Psoas muscle (tissue), 8 donors: ENCODE results near the gene IL17REL. TPM values are rescaled to one million over a fixed set of nuclear protein-coding genes. Genes with fewer than 3 reads are reported as not detected.

ENCODE experiments used
- ATAC-seq, 4 donors: fragments of 200-7000 bp; cut with Tn5 transposase; one replicate each; pipeline ENCODE4 v1.9.1; 2020; ENCODE audit warnings: moderate library complexity in 3 of 4, mild to moderate bottlenecking in 2 of 4
- DNase-seq, 2 donors: peaks; one replicate each; pipeline ENCODE4 v3.0.0-alpha.2; 2020
- H3K27ac ChIP-seq: fragments of 200-600 bp; one replicate; pipeline ENCODE4 v1.8.0; 2022
- H3K27me3 ChIP-seq, 3 donors: fragments of 200-600 bp in 1 of 3; one replicate each; pipeline versions ENCODE4 v1.6.1 to v1.8.0; 2013 to 2022; ENCODE audit warnings: low read length in 2 of 3, mild to moderate bottlenecking in 2 of 3, moderate library complexity in 1 of 3; ENCODE audit not compliant: insufficient read depth in 3 of 3
- H3K36me3 ChIP-seq, 2 donors: fragments of 200-600 bp in 1 of 2; one replicate each; pipeline versions ENCODE4 v1.6.1 to v1.8.0; 2013 to 2022; ENCODE audit warnings: low read depth in 1 of 2, mild to moderate bottlenecking in 1 of 2, moderate library complexity in 1 of 2; ENCODE audit not compliant: insufficient read depth in 1 of 2
- H3K4me1 ChIP-seq: fragments of 200-600 bp; one replicate; pipeline ENCODE4 v1.8.0; 2022
- H3K4me3 ChIP-seq: fragments of 200-600 bp; one replicate; pipeline ENCODE4 v1.8.0; 2022; ENCODE audit warnings: mild to moderate bottlenecking
- H3K9me3 ChIP-seq: fragments of 200-600 bp; one replicate; pipeline ENCODE4 v1.8.0; 2022
- WGBS, 3 donors: extraction: QIAGEN DNeasy Blood & Tissue Kit; methylation state at CpG; one replicate each; pipeline versions ENCODE4 v1.1.6 to v1.1.7; 2013; 5-methylcytosine and 5-hydroxymethylcytosine counted together
- intact Hi-C, 2 donors: fragments of 100-400 bp; cut with DNase I; formaldehyde crosslinking; loops; one replicate each; pipeline versions ENCODE4 v1.11.0 to v1.14.2; 2022
- polyA plus RNA-seq, 3 donors: library from polyadenylated mRNA; stranded (reverse); fragments of 200-250 nt; gene quantifications; one replicate each; pipeline ENCODE4 v1.2.3, GENCODE V29; 2013
- total RNA-seq, 4 donors: library from RNA; stranded (reverse); fragmentation: NEBNext Ultra II Directional in 2 of 4; extraction: Animal tissue kit (Norgen Biotek cat#: 25700) in 2 of 4; gene quantifications; one replicate each; pipeline versions ENCODE4 v1.2.1 to v1.2.4, GENCODE V29; 2021 to 2023
- TF ChIP-seq, protein P1 (sequence below): fragments of 200-600 bp; IDR thresholded peaks from one replicate; pipeline ENCODE4 v1.8.0; 2022; ENCODE audit warnings: antibody characterized with exemption
- donor health status: healthy with polysubstance abuse.
- donor health status: DM: no; HTN: no; CAD: no; lungs with moderate emphysema.
- donor health status: Bipolar disorder and iron deficiency.
- donor health status: healthy.
- donor health status: DM: yes; HTN: yes; CAD: no.
- donor health status: DM: no; HTN: no; CAD: no.
- donor health status: DM: no; HTN: no; CAD: no.
- donor health status: DM: yes; HTN: yes; CAD: no.

The IL17REL gene
- total and polyA plus RNA-seq, 7 donors: not detected

DNA sequence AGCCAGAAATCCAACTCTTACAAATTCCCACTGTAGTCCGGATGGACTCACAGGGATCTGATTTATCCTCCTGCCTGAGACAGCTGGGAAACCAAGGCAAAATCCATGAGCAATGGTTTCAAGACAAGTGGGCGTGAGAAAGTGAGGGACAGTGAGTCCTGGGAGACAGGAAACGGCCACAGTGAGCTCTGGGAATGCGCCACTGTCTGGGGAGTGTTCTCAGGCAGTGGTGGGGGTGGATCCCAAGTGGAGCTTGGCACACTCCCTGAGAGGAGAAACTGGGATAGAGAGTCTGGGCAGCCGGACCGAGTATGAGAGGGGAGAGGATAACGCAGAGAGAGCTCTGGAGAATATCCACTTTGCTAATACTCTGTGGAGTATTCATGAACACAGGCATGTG lies 9.8 kb downstream of the IL17REL start:
- no peak overlapping the region for H3K27ac ChIP-seq
- no peak overlapping the region for H3K4me3 ChIP-seq
- TF ChIP-seq, protein P1, sequence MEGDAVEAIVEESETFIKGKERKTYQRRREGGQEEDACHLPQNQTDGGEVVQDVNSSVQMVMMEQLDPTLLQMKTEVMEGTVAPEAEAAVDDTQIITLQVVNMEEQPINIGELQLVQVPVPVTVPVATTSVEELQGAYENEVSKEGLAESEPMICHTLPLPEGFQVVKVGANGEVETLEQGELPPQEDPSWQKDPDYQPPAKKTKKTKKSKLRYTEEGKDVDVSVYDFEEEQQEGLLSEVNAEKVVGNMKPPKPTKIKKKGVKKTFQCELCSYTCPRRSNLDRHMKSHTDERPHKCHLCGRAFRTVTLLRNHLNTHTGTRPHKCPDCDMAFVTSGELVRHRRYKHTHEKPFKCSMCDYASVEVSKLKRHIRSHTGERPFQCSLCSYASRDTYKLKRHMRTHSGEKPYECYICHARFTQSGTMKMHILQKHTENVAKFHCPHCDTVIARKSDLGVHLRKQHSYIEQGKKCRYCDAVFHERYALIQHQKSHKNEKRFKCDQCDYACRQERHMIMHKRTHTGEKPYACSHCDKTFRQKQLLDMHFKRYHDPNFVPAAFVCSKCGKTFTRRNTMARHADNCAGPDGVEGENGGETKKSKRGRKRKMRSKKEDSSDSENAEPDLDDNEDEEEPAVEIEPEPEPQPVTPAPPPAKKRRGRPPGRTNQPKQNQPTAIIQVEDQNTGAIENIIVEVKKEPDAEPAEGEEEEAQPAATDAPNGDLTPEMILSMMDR: no peak
- no peak for ATAC-seq
- DNase-seq: no peak
- H3K36me3 ChIP-seq: no peaks in the 10 kb centered on the region
- WGBS, 3 donors: 59 to 73% (median 63%) methylated on average over 7 of the region's 7 CpGs
- intact Hi-C loops: no loop called here
- H3K9me3 ChIP-seq: no peaks in the 10 kb centered on the region
- H3K4me1 ChIP-seq: no peaks in the 10 kb centered on the region
- H3K27me3 ChIP-seq: peaks cover 0 to 4% (median 3%) of the 10 kb centered on the region in 3 donors

DNA sequence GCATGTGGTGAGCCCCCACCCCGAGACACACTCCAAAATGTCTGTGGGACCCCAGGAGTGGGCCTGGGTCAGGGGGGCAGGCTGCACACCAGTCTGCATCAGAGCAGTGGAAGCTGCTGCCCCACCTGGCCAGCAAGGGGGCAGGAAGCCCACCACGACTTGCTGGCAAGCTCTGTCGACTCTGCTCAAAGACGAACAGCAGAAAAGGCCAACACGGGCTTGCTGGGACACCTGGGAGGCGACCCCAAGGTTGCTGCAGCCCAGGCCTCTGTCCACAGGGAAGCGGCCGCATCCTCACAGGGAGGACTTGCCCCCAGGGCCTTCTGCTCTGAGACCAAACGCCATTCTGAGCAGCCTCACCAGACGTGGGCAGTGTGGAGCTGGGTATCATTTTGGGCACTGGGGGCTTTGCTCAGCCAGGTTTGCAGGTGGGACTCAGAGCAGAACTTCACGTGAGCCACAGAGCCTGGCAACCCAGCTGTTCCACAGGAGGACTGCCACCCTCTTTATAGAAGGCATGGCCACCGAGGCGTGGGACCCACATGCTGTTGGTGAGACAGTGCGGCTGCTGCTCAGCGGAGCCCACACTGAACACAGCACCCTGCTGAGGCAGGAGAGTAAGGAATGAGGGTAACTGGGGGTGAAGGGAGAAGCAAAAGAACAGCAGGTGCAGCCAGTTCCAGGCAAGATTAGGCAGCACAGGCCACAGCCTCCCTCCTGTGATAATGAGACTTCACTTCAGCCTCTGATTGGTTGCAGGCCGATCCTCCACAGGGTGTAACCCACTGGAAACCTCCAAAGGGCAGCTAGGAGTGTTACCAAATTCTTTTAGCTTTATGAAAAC lies 11.0 kb downstream of the IL17REL start:
- Histone ChIP-seq H3K36me3 (no peaks in the 10 kb centered on the region), H3K9me3 (no peaks in the 10 kb centered on the region), H3K4me3 (no peak overlapping the region), H3K27me3 (peaks cover 0 to 4% (median 3%) of the 10 kb centered on the region in 3 donors), H3K4me1 (no peaks in the 10 kb centered on the region), H3K27ac (no peak overlapping the region)
- no peak for DNase-seq
- intact Hi-C loops: no loop called here
- no peak for ATAC-seq
- TF ChIP-seq, protein P1: no peak
- 74 to 80% (median 77%) methylated on average over 16 of the region's 16 CpGs for WGBS, 3 donors

DNA sequence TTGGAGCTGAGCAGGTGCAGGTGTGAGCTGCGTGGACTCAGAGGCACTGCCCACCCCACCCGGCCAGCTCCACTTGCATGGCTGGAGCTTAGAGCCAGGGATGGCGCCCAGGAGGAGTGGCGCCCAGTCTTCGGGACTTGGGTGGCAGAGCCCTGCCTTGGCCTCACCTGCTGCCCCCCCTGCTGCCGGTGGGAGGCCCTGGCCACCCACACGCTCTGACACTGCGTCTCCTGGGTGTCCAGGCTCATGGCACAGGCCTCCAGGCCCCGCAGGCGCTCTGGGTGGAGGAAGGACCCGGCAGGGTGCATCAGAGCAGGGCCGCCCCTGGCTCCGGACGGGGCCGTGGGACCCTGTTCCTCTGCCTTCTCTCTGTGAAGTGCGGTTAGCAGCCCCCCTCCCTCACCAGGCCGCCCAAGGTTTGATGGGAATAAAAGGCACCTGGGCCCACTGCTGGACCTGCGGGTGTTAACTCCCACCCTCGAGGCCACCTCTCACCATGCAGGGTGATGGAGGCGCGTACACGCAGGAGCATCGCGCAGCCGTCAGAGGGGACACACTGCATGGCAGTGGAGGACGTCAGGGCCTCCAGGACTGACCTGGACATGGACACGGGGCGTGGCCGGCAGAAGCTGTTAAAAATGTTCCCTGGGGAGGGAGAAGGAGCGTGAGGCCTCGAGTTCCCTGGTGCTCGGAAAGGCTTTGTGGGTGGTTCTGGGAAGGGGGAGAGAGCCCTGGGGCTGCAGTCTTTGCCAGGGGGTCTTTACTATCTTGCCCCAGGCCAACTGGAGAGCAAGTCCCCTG lies 11.8 kb downstream of the IL17REL start:
- Histone ChIP-seq H3K4me3 (no peak overlapping the region), H3K9me3 (no peaks in the 10 kb centered on the region), H3K27ac (no peak overlapping the region), H3K4me1 (no peaks in the 10 kb centered on the region), H3K36me3 (no peaks in the 10 kb centered on the region), H3K27me3 (peaks cover 0 to 4% (median 3%) of the 10 kb centered on the region in 3 donors)
- ATAC-seq (no peak), DNase-seq (no peak)
- intact Hi-C loops: no loop called here
- TF ChIP-seq, protein P1: no peak
- 86 to 87% (median 87%) methylated on average over 32 of the region's 32 CpGs for WGBS, 3 donors

DNA sequence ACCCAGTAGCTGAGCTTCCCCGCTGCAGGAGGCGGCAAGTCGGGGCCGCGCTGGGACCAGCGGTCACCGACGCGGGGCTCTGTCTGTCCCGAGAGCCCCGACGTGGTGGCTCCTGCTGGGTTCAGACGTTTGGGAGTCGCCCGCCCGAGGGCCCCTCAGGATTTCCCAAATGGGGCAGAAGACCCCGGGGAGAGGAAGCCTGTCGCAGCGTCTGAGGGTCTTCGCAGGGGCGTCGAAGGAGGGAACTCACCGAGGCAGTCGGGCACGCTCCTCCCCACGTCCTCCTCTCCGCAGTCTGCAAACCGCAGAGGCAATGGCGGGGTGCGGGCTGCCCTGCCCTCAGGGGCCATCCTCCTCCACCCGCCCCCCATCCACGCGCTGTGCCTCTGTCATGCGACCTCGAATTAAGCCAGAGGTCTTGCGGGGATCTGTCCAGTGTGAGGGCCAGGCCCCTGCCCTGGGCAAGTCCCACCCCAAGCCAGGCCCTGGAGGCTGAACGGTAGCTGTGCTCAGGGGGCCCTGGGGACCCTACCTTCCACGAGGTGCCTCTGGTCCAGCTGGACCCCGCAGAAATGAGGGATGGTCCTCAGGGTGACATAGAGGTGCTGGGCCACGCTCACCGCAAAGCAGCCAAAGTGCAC lies 12.5 kb downstream of the IL17REL start:
- Histone ChIP-seq H3K27me3 (peaks cover 0 to 4% (median 3%) of the 10 kb centered on the region in 3 donors), H3K4me3 (peak overlapping the region; percentile 40), H3K9me3 (no peaks in the 10 kb centered on the region), H3K4me1 (no peaks in the 10 kb centered on the region), H3K36me3 (no peaks in the 10 kb centered on the region), H3K27ac (no peak overlapping the region)
- WGBS, 3 donors: 32 to 47% (median 36%) methylated on average over 35 to 41 of the region's 41 CpGs
- TF ChIP-seq, protein P1: no peak
- intact Hi-C loops: loop anchor here in 1 of 2 donors (10.0 kb wide), 1 partner anchor 235 kb away; no protein-coding TSS in a partner anchor
- peak in 2 of 4 donors; percentile 22 to 43 for ATAC-seq
- DNase-seq: no peak
